IMR-90 (cell line): ENCODE measurements around the gene LRRC58. TPM values are rescaled to one million over a fixed set of nuclear protein-coding genes. Genes with fewer than 3 reads are reported as not detected.

Experiments
- ATAC-seq: fragments of 200-7000 bp; cut with Tn5 transposase; 2 replicates; pipeline ENCODE4 v1.9.1; 2020; ENCODE audit warnings: low read depth, mild to moderate bottlenecking, moderate library complexity
- BruUV-seq: library from RNA; stranded (reverse); fragments of 400-500 nt; replicated peaks from 2 replicates; lab custom pipeline; 2021; lab: Mats Ljungman, UMichigan
- CTCF ChIA-PET: fragments of 300-600 bp; formaldehyde crosslinking; extraction: SDS; loops from one replicate; lab custom pipeline; 2021; ENCODE audit warnings: antibody characterized with exemption; lab: Yijun Ruan, JAX
- POLR2A ChIA-PET: fragments of 300-600 bp; sonication (Branson Sonifier 250); formaldehyde crosslinking; loops from one replicate; lab custom pipeline; 2022; ENCODE audit warnings: antibody characterized with exemption; ENCODE audit not compliant: unreplicated experiment; lab: Charles Lee
- DNase-seq: peaks from one replicate; pipeline ENCODE4 v3.0.0; 2013
- H2AFZ ChIP-seq: replicated peaks from 2 replicates; pipeline ENCODE3; 2013; ENCODE audit warnings: low read length, mild to moderate bottlenecking; ENCODE audit not compliant: poor library complexity
- H2AK5ac ChIP-seq: 2 replicates; pipeline ENCODE4 v1.6.1; 2013; ENCODE audit warnings: low read depth, low read length, inconsistent platforms
- H2AK9ac ChIP-seq: replicated peaks from 2 replicates; pipeline ENCODE3; 2013; ENCODE audit warnings: mild to moderate bottlenecking, low read depth, low read length, moderate library complexity; ENCODE audit not compliant: poor library complexity
- H2BK120ac ChIP-seq: 2 replicates; pipeline ENCODE4 v1.6.1; 2013; ENCODE audit warnings: low read depth, low read length, inconsistent platforms
- H2BK15ac ChIP-seq: 3 replicates; pipeline ENCODE4 v1.6.1; 2013; ENCODE audit warnings: low read depth, low read length, inconsistent platforms
- H2BK20ac ChIP-seq: 2 replicates; pipeline ENCODE4 v1.6.1; 2013; ENCODE audit warnings: low read depth, mild to moderate bottlenecking, inconsistent platforms, low read length, moderate library complexity
- H2BK5ac ChIP-seq: 2 replicates; pipeline ENCODE4 v1.6.1; 2013; ENCODE audit warnings: mild to moderate bottlenecking, low read depth, low read length, inconsistent platforms; ENCODE audit not compliant: poor library complexity, severe bottlenecking
- H3K14ac ChIP-seq: replicated peaks from 2 replicates; pipeline ENCODE4 v1.6.1; 2013; ENCODE audit warnings: low read depth, low read length, inconsistent platforms
- H3K18ac ChIP-seq: 2 replicates; pipeline ENCODE4 v1.6.1; 2013; ENCODE audit warnings: low read depth, low read length, control low read depth
- H3K23ac ChIP-seq: 2 replicates; pipeline ENCODE4 v1.6.1; 2013; ENCODE audit warnings: low read depth, low read length, inconsistent platforms
- H3K27ac ChIP-seq: 2 replicates; pipeline ENCODE4 v1.5.1; 2013; ENCODE audit warnings: mild to moderate bottlenecking, control low read depth, low read length; ENCODE audit not compliant: insufficient read depth
- H3K27me3 ChIP-seq: 2 replicates; pipeline ENCODE4 v1.6.1; 2013; ENCODE audit warnings: low read length; ENCODE audit not compliant: control insufficient read depth, insufficient read depth
- H3K36me3 ChIP-seq: 2 replicates; pipeline ENCODE4 v1.6.1; 2013; ENCODE audit warnings: low read length, mixed read lengths; ENCODE audit not compliant: control insufficient read depth, insufficient read depth
- H3K4ac ChIP-seq: 2 replicates; pipeline ENCODE4 v1.6.1; 2013; ENCODE audit warnings: low read depth, low read length, inconsistent platforms
- H3K4me1 ChIP-seq: 2 replicates; pipeline ENCODE4 v1.6.1; 2013; ENCODE audit warnings: low read length, mixed read lengths; ENCODE audit not compliant: control insufficient read depth, insufficient read depth
- H3K4me2 ChIP-seq: 2 replicates; pipeline ENCODE4 v1.6.1; 2013; ENCODE audit warnings: low read depth, mild to moderate bottlenecking, control low read depth, low read length, moderate library complexity
- H3K4me3 ChIP-seq: 2 replicates; pipeline ENCODE4 v1.5.1; 2013; ENCODE audit warnings: low read depth, mild to moderate bottlenecking, control low read depth, low read length, moderate library complexity; ENCODE audit not compliant: insufficient read depth
- H3K56ac ChIP-seq: 2 replicates; pipeline ENCODE4 v1.6.1; 2013; ENCODE audit warnings: low read length, inconsistent platforms; ENCODE audit not compliant: insufficient read depth; ENCODE audit errors: extremely low read depth
- H3K79me1 ChIP-seq, 2 experiments: 2 replicates each; pipeline ENCODE4 v1.6.1; 2013; ENCODE audit warnings: low read length in 2 of 2, inconsistent platforms in 1 of 2, low read depth in 1 of 2
- H3K9ac ChIP-seq: 2 replicates; pipeline ENCODE4 v1.6.1; 2013; ENCODE audit warnings: low read depth, low read length, control low read depth
- H3K9me1 ChIP-seq: 2 replicates; pipeline ENCODE4 v1.6.1; 2013; ENCODE audit warnings: low read length, inconsistent platforms; ENCODE audit not compliant: insufficient read depth
- H3K9me3 ChIP-seq: 2 replicates; pipeline ENCODE4 v1.6.1; 2013; ENCODE audit warnings: low read length; ENCODE audit not compliant: control insufficient read depth, insufficient read depth
- H4K20me1 ChIP-seq: 2 replicates; pipeline ENCODE4 v1.6.1; 2013; ENCODE audit warnings: low read length, inconsistent platforms; ENCODE audit not compliant: insufficient read depth
- H4K5ac ChIP-seq: 2 replicates; pipeline ENCODE4 v1.6.1; 2013; ENCODE audit warnings: mild to moderate bottlenecking, low read depth, low read length, control low read depth
- H4K8ac ChIP-seq, 2 experiments: 2 replicates each; pipeline ENCODE4 v1.6.1; 2013; ENCODE audit warnings: low read depth in 2 of 2, low read length in 2 of 2, control low read depth in 1 of 2, inconsistent platforms in 1 of 2
- H4K91ac ChIP-seq: 2 replicates; pipeline ENCODE4 v1.6.1; 2013; ENCODE audit warnings: low read depth, low read length, inconsistent platforms; ENCODE audit not compliant: insufficient read depth
- BHLHE40 ChIP-seq: fragments of 150-350 bp; IDR thresholded peaks from 2 replicates; pipeline ENCODE4 v1.6.1; 2016; ENCODE audit warnings: mild to moderate bottlenecking, low read depth, low read length
- CEBPB ChIP-seq: IDR thresholded peaks from 2 replicates; pipeline ENCODE4 v1.6.1; 2012; ENCODE audit warnings: low read depth, low read length, improper control_type of control experiment
- CHD1 ChIP-seq: IDR thresholded peaks from 2 replicates; pipeline ENCODE4 v1.6.1; 2012; ENCODE audit warnings: low read depth, low read length, improper control_type of control experiment
- MAFK ChIP-seq: IDR thresholded peaks from 2 replicates; pipeline ENCODE4 v1.6.1; 2012; ENCODE audit warnings: low read depth, low read length, improper control_type of control experiment
- MAZ ChIP-seq: IDR thresholded peaks from 2 replicates; pipeline ENCODE4 v1.6.1; 2012; ENCODE audit warnings: low read depth, mild to moderate bottlenecking, low read length, improper control_type of control experiment, moderate library complexity, borderline replicate concordance
- MXI1 ChIP-seq: IDR thresholded peaks from 2 replicates; pipeline ENCODE4 v1.6.1; 2012; ENCODE audit warnings: low read depth, mild to moderate bottlenecking, low read length, moderate library complexity, borderline replicate concordance
- NFE2L2 ChIP-seq: fragments of 150-350 bp; IDR thresholded peaks from 2 replicates; pipeline ENCODE4 v1.6.1; 2016; ENCODE audit warnings: low read depth, mild to moderate bottlenecking, low read length
- POLR2A ChIP-seq: IDR thresholded peaks from 2 replicates; pipeline ENCODE4 v1.6.1; 2012; ENCODE audit warnings: mild to moderate bottlenecking, low read depth, low read length
- RCOR1 ChIP-seq: IDR thresholded peaks from 2 replicates; pipeline ENCODE4 v1.6.1; 2012; ENCODE audit warnings: mild to moderate bottlenecking, low read length, improper control_type of control experiment; ENCODE audit not compliant: insufficient replicate concordance
- SMC3 ChIP-seq: fragments of 150-350 bp; IDR thresholded peaks from 2 replicates; pipeline ENCODE4 v1.6.1; 2016; ENCODE audit warnings: low read depth, mild to moderate bottlenecking, antibody characterized with exemption, low read length, moderate library complexity
- dilution Hi-C: fragments of 300-500 bp; cut with HindIII; formaldehyde crosslinking; loops from one replicate; pipeline ENCODE4 v1.14.3; 2018; ENCODE audit warnings: low sequenced_read_pairs; ENCODE audit not compliant: unreplicated experiment
- in situ Hi-C: fragments of 300-500 bp; cut with MboI; formaldehyde crosslinking; loops from 3 replicates; pipeline ENCODE4 v1.14.3; 2019; ENCODE audit warnings: low sequenced_read_pairs, inconsistent platforms, mixed read lengths
- intact Hi-C: fragments of 100-400 bp; cut with micrococcal nuclease; formaldehyde crosslinking; loops from 2 replicates; pipeline ENCODE4 v1.10.0; 2022
- polyA plus RNA-seq, 3 experiments: library from polyadenylated mRNA; depleted of rRNA; stranded (reverse); fragments of >200 nt; gene quantifications; 2 replicates each; pipeline ENCODE4 v1.2.3, GENCODE V29; 2012; ENCODE audit warnings: low replicate concordance in 1 of 3
- total RNA-seq: library from RNA; depleted of rRNA; stranded (reverse); fragments of >200 nt; gene quantifications from 2 replicates; pipeline ENCODE4 v1.2.3, GENCODE V29; 2012
- TF ChIP-seq, protein P1 (sequence below): fragments of 150-350 bp; IDR thresholded peaks from 2 replicates; pipeline ENCODE4 v1.6.1; 2017; ENCODE audit warnings: mild to moderate bottlenecking, antibody characterized with exemption, low read length, low read depth
- TF ChIP-seq, protein P2 (sequence below): fragments of 150-350 bp; IDR thresholded peaks from 2 replicates; pipeline ENCODE4 v1.6.1; 2016; ENCODE audit warnings: low read depth, mild to moderate bottlenecking, low read length, moderate library complexity, borderline replicate concordance

LRRC58 gene
- total and polyA plus RNA-seq, 2 of the 4 experiments (the other 2 are of a cell fraction) = 5.0 to 13.4 TPM

DNA sequence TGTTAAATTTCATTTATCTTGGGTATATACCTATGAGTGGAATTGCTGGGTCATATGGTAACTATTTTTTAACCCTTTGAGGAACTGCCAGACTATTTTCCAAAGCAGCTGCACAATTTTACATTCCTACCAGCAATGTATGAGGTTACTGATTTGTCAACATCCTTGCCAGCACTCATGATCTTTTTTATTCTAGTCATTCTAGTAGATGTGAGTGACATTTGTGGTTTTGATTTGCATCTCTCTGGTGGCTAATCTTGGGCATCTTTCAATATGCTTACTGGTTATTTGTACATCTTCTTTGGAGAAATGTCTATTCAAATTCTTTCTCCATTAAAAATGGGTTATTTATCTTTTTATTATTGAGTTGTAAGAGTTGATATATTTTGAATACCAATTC, 21.3 kb upstream of the LRRC58 start:
- dilution Hi-C loops = no loop called here
- H3K79me1 ChIP-seq = no peaks in the 10 kb centered on the region
- in situ Hi-C loops = no loop called here

More for the DNA sequence above, 21.3 kb upstream of the LRRC58 start:
- intact Hi-C loops = no loop called here
- no peak overlapping the region for H3K27ac ChIP-seq
- H3K18ac ChIP-seq = no peak overlapping the region
- no TSS peak for BruUV-seq
- no peak overlapping the region for H3K14ac ChIP-seq
- no peaks in the 10 kb centered on the region for H3K4me1 ChIP-seq
- no peak overlapping the region for H2BK5ac ChIP-seq
- H3K4me3 ChIP-seq = no peak overlapping the region
- ATAC-seq (no peak), DNase-seq (no peak)
- no peak overlapping the region for H2AK9ac ChIP-seq
- H3K56ac ChIP-seq = no peak overlapping the region
- CTCF ChIA-PET = no interaction called here
- H2AFZ ChIP-seq = no peak overlapping the region
- H2BK120ac ChIP-seq = no peak overlapping the region
- no peak overlapping the region for H4K91ac ChIP-seq
- H4K5ac ChIP-seq = no peak overlapping the region
- H3K9me1 ChIP-seq = no peaks in the 10 kb centered on the region; the same call in 1 of the 2 replicates
- no peak overlapping the region for H2AK5ac ChIP-seq
- no peak overlapping the region for H4K8ac ChIP-seq
- H4K20me1 ChIP-seq = no peaks in the 10 kb centered on the region
- no peak overlapping the region for H2BK20ac ChIP-seq
- no peaks in the 10 kb centered on the region for H3K9me3 ChIP-seq
- POLR2A ChIA-PET = no interaction called here
- peaks cover 19% of the 10 kb centered on the region for H3K27me3 ChIP-seq
- H3K36me3 ChIP-seq = no peaks in the 10 kb centered on the region
- no peak overlapping the region for H2BK15ac ChIP-seq
- no peak overlapping the region for H3K4ac ChIP-seq
- no peak overlapping the region for H3K4me2 ChIP-seq
- no peak overlapping the region for H3K9ac ChIP-seq
- no peak overlapping the region for H3K23ac ChIP-seq
- TF ChIP-seq, protein P1, sequence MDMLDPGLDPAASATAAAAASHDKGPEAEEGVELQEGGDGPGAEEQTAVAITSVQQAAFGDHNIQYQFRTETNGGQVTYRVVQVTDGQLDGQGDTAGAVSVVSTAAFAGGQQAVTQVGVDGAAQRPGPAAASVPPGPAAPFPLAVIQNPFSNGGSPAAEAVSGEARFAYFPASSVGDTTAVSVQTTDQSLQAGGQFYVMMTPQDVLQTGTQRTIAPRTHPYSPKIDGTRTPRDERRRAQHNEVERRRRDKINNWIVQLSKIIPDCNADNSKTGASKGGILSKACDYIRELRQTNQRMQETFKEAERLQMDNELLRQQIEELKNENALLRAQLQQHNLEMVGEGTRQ = no peak
- TF ChIP-seq, protein P2, sequence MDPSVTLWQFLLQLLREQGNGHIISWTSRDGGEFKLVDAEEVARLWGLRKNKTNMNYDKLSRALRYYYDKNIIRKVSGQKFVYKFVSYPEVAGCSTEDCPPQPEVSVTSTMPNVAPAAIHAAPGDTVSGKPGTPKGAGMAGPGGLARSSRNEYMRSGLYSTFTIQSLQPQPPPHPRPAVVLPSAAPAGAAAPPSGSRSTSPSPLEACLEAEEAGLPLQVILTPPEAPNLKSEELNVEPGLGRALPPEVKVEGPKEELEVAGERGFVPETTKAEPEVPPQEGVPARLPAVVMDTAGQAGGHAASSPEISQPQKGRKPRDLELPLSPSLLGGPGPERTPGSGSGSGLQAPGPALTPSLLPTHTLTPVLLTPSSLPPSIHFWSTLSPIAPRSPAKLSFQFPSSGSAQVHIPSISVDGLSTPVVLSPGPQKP = no peak
- TF ChIP-seq MXI1 (no peak), MAFK (no peak), NFE2L2 (no peak), CEBPB (no peak), BHLHE40 (no peak), MAZ (no peak), SMC3 (no peak), RCOR1 (no peak), POLR2A (no peak), CHD1 (no peak)
